Measurements from ENCODE around the gene DLGAP4.
"Not testable (repeated sequence)": the region's sequence is repeated elsewhere in the genome, so short reads cannot be mapped to it uniquely, and the experiment has no call there.

Gene DLGAP4

DNA sequence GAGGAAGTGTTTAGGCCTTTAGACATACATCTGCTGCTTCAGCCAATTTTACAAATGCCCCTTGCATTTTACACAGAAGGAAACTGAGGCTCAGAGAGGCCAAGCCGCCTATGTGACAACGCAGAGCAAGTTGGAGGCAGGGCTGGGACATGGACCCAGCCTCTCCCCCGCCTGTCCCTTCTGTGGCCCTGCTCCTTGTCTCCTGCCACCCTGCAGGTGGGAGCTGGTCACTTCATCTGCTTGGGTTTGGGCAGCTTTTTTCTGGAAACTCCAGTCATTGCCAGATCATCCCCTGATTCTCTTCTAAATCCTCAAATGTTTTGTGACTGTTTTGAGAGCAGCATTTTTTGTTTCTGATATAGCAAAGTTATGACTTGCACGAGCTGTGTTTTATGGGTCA lies 68.9 kb downstream of the DLGAP4 start:
- H3K4me3 ChIP-seq, result no peak overlapping the region
- TF ChIP-seq, protein P1, sequence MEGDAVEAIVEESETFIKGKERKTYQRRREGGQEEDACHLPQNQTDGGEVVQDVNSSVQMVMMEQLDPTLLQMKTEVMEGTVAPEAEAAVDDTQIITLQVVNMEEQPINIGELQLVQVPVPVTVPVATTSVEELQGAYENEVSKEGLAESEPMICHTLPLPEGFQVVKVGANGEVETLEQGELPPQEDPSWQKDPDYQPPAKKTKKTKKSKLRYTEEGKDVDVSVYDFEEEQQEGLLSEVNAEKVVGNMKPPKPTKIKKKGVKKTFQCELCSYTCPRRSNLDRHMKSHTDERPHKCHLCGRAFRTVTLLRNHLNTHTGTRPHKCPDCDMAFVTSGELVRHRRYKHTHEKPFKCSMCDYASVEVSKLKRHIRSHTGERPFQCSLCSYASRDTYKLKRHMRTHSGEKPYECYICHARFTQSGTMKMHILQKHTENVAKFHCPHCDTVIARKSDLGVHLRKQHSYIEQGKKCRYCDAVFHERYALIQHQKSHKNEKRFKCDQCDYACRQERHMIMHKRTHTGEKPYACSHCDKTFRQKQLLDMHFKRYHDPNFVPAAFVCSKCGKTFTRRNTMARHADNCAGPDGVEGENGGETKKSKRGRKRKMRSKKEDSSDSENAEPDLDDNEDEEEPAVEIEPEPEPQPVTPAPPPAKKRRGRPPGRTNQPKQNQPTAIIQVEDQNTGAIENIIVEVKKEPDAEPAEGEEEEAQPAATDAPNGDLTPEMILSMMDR (IDR thresholded peaks at IDR 0.05), result no peak
- DNase-seq (ENCODE audit: low spot score), result no peak
- H3K27ac ChIP-seq, result no peak overlapping the region

DNA sequence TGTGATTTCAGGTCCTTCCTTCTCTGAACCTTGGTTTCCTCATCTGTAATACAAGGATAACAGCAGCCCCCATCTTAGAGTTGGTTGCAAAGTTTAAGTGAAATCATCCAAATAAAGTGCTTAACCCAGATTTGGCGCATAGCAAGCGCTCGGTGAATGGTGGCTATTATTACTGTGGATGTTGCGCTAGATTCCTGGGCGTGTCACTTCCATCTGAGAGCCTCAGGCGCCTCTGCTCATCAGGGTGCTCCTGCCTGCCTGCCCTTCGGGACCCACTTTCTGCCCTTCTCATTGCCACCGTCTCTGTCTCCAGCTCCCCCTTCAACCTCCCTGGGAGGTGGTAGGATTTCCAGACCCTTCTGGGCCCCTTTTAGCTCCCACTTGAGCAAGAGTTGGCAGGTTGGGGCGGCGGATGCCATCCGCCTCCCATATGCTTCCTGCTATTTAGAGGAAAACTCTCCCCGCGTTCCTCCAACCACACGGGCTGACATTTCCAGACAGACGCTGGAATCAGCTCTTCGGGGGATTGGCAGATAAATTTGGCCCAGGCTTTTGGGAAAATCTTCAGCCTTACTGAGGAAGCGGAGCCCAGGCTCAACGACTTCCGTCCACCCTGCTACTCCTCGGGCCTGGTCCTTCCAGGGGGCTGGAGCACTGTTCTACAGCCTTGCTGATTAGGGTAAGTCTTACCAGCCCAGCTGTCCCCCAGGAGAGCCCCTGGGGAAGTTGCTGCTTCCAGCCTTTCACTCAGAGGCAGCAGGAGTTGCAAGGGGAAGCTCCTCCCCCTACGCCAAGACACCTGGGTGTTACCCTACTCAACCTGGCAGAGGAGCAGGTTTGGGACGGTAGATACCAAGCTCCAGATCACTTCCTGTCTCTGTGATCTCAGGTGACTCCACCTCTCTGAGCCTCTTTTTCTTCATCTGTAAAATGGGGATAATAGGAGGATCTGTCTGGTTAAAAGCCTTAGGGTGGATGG lies 71.5 kb downstream of the DLGAP4 start:
- Histone ChIP-seq H3K27ac (no peak overlapping the region), H3K4me3 (no peak overlapping the region)
- no peak for DNase-seq (ENCODE audit: low spot score)
- TF ChIP-seq, protein P1 (IDR thresholded peaks at IDR 0.05), result no peak

DNA sequence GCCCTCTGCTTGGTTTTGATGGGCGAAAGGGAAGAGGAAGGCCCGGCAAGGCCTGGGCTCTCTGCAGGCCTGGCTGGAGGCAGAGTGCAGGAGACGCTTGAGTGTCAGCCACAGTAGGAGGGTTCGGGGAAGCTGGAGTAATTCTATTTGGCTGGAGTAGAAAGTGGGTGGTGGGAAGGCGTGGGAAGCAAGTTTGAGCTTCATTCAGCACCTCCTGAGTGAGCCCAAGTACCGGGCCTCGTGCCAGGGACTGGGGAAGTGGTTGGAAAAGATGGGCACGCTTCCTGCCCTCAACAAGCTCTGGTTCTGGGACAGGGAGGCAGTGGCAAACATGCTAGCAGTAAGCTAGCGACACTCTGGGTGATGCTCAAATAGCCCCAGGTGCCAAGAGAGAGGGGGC lies 72.5 kb downstream of the DLGAP4 start:
- Histone ChIP-seq H3K4me3 (no peak overlapping the region), H3K27ac (no peak overlapping the region)
- DNase-seq (ENCODE audit: low spot score), result no peak
- TF ChIP-seq, protein P1 (IDR thresholded peaks at IDR 0.05), result no peak

DNA sequence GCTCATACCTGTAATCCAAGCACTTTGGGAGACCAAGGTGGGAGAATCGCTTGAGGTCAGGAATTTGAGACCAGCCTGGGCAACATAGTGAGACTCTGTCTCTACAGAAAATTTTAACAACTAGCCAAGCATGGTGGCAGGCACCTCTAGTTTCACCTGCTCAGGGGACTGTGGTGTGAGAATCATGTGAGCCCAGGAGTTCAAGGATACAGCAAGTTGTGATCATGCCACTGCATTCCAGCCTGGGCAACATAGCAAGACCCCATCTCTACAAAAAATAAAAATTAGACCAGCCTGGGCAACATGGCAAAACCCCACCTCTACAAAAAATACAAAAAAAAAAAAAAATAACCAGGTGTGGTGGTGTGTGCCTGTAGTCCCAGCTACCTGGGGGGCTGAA lies 73.8 kb downstream of the DLGAP4 start:
- not testable (repeated sequence) for H3K27ac ChIP-seq; H3K4me3 ChIP-seq; DNase-seq (ENCODE audit: low spot score)

DNA sequence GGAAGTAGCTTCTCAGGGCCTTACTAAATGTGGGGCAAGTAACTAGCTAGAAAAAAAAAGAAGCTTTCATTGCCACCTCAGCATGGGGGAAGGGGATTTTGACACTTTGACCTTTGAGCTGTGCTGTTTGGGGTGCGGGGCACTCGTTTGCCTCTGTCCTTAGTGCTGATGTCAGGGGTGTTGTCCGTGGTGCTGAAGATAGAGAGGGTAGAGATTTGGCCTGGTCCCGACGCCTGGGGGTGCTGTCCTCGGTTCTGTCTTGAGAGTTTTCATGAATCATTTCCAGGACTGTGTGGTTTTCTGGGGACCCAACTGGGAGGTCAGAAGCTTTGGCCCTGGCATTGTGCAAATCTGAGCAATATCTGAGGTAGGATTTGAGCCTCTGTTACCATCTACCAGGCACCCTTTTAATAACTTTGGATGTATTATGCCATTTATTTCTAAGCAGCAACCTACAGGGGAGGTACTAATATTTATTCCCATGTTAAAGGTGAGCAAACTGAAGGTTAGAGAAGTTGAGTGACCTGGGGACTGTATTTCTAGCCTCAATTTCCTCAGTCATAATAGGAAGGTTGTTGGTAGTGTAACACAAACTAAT lies 78.0 kb downstream of the DLGAP4 start:
- Histone ChIP-seq H3K27ac (no peak overlapping the region), H3K4me3 (no peak overlapping the region)
- TF ChIP-seq, protein P1 (IDR thresholded peaks at IDR 0.05), result no peak
- DNase-seq (ENCODE audit: low spot score), result no peak

DNA sequence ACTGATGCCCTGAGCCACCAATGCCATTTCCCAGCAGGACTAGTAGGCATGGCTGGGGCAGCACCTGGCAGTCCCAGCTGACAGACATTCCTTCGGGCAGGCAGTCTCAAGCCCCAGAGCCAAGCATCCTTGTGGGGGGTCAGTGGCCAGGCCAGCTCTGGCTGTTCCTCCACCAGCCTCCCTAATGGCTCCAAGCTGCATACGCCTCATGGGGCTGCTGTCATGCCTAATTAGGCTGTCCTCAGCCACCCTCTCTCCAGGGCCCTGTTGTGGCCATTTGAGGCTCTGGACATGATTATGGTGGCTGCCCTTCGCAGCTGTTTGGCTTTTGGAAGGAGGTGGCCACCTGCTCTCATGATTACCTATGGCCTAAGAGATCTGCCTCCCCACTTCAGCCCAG lies 79.4 kb downstream of the DLGAP4 start:
- H3K4me3 ChIP-seq, result no peak overlapping the region
- no peak overlapping the region for H3K27ac ChIP-seq
- no peak for DNase-seq (ENCODE audit: low spot score)
- TF ChIP-seq, protein P1 (IDR thresholded peaks at IDR 0.05), result no peak

DNA sequence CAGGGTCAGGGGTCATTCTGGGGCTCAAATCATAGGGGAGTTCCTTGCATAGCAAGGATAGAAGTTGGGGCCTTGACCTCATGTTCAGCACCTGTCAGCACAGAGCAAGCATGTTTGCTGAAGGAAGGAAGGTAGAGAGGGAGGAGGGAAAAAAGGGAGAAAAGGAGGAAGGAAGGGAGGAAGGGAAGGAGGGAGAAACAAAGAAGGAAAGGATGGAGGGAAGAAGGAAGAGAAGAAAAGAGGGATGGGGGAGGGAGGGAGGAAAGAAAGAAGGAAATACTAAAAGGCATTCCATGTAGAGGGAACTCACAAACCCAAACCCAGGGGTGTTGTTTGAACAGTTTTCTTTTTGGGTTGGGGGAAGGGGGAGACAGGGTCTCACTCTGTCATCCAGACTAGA lies 80.1 kb downstream of the DLGAP4 start:
- Histone ChIP-seq H3K27ac (no peak overlapping the region), H3K4me3 (no peak overlapping the region)
- DNase-seq (ENCODE audit: low spot score), result no peak
- TF ChIP-seq, protein P1 (IDR thresholded peaks at IDR 0.05), result no peak
